ENCODE data around the gene HLCS. TPM values are rescaled to one million over a fixed set of nuclear protein-coding genes. Genes with fewer than 3 reads are reported as not detected.

HLCS gene
- total and polyA plus RNA-seq, 4 donors = 12.5 to 28.8 (median 15.7) TPM

DNA sequence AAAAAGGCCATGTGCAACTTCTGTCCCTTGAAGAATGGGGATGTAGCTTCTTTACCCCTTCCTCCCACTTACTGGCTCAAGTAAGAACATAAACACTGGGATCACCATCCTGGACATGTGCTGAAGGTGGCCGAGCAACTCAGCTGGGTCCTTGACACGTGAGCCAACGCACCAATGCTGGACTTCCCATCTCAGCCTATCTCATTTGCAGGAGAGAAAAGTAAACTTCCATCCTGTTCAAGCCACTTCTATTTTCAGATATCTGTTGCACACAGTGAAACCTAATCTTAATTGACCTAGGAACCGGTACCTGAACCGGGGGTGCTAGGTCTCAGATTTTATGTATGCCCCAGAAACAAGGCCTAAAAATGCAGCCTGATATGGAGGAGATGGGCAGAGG lies 75.3 kb downstream of the HLCS start:
- peaks cover 8% of the 10 kb centered on the region for H3K36me3 ChIP-seq (ENCODE audit: control insufficient read depth, insufficient read depth, low read length)
- H3K9me3 ChIP-seq (ENCODE audit: control insufficient read depth, insufficient read depth, low read length) = no peaks in the 10 kb centered on the region
- no peak for DNase-seq (ENCODE audit: low read depth in 4 of 6, low spot score in 6 of 6)
- H3K4me3 ChIP-seq (ENCODE audit: low read depth, low read length) = no peak overlapping the region
- H3K4me1 ChIP-seq (ENCODE audit: control insufficient read depth, insufficient read depth, low read length) = no peaks in the 10 kb centered on the region
- H3K27me3 ChIP-seq (ENCODE audit: control insufficient read depth, insufficient read depth, low read length) = no peaks in the 10 kb centered on the region
- WGBS (ENCODE audit: insufficient coverage) = 95% methylated on average over 3 of the region's 5 CpGs
- H3K27ac ChIP-seq (ENCODE audit: low read depth, low read length) = no peak overlapping the region

DNA sequence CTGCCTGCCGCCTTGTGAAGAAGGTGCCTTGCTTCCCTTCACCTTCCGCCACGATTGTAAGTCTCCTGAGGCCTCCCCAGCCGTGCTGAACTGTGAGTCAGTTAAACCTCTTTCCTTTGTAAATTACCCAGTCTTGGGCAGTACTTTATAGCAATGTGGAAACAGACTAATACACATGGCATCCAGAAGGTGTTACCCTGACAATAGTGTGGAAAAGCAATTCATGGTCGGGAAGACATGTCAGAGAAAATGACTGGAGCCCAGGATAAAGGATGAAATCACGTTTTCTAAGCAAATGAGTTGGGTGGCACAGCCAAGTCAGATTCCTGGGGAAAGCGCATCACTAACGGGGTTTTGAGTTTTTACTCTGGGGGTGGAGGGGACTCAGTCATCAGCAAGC lies 76.4 kb downstream of the HLCS start:
- no peaks in the 10 kb centered on the region for H3K4me1 ChIP-seq (ENCODE audit: control insufficient read depth, insufficient read depth, low read length)
- 93% methylated on average over 3 of the region's 8 CpGs for WGBS (ENCODE audit: insufficient coverage)
- no peak for DNase-seq (ENCODE audit: low read depth in 4 of 6, low spot score in 6 of 6)
- H3K4me3 ChIP-seq (ENCODE audit: low read depth, low read length) = no peak overlapping the region
- H3K27me3 ChIP-seq (ENCODE audit: control insufficient read depth, insufficient read depth, low read length) = no peaks in the 10 kb centered on the region
- H3K9me3 ChIP-seq (ENCODE audit: control insufficient read depth, insufficient read depth, low read length) = no peaks in the 10 kb centered on the region
- peaks cover 8% of the 10 kb centered on the region for H3K36me3 ChIP-seq (ENCODE audit: control insufficient read depth, insufficient read depth, low read length)
- H3K27ac ChIP-seq (ENCODE audit: low read depth, low read length) = no peak overlapping the region

DNA sequence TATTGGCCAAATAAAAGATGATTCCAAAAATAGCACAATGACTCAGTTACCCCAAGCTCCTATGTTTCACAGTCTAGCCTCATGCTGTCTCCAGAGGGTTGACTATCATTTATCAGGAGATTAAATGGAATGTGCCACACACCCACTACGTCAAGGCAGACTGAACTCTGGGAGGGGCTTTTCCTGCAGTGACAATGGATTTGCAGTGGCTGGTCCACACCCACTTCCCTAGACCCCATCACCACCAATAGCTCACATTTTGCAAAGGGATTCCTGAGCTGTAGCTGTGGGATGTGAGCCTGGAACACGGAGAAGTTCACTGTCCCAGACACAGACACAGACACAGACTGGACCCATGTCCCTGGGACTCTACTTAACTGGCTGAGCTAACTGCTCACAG lies 77.1 kb downstream of the HLCS start:
- no peaks in the 10 kb centered on the region for H3K9me3 ChIP-seq (ENCODE audit: control insufficient read depth, insufficient read depth, low read length)
- peaks cover 5% of the 10 kb centered on the region for H3K36me3 ChIP-seq (ENCODE audit: control insufficient read depth, insufficient read depth, low read length)
- DNase-seq (ENCODE audit: low read depth in 4 of 6, low spot score in 6 of 6) = no peak
- WGBS (ENCODE audit: insufficient coverage) = no CpG with 5 or more reads among the region's 2 CpGs
- no peak overlapping the region for H3K27ac ChIP-seq (ENCODE audit: low read depth, low read length)
- H3K4me3 ChIP-seq (ENCODE audit: low read depth, low read length) = no peak overlapping the region
- H3K4me1 ChIP-seq (ENCODE audit: control insufficient read depth, insufficient read depth, low read length) = no peaks in the 10 kb centered on the region
- no peaks in the 10 kb centered on the region for H3K27me3 ChIP-seq (ENCODE audit: control insufficient read depth, insufficient read depth, low read length)

GRCh38 chr21:36888466-36888865 lies 78.0 kb downstream of the HLCS start:
- H3K27ac ChIP-seq (ENCODE audit: low read depth, low read length) = no peak overlapping the region
- H3K9me3 ChIP-seq (ENCODE audit: control insufficient read depth, insufficient read depth, low read length) = no peaks in the 10 kb centered on the region
- DNase-seq (ENCODE audit: low read depth in 4 of 6, low spot score in 6 of 6) = no peak
- no peaks in the 10 kb centered on the region for H3K27me3 ChIP-seq (ENCODE audit: control insufficient read depth, insufficient read depth, low read length)
- WGBS (ENCODE audit: insufficient coverage) = 68% methylated on average over 5 of the region's 5 CpGs
- no peaks in the 10 kb centered on the region for H3K4me1 ChIP-seq (ENCODE audit: control insufficient read depth, insufficient read depth, low read length)
- H3K36me3 ChIP-seq (ENCODE audit: control insufficient read depth, insufficient read depth, low read length) = peaks cover 5% of the 10 kb centered on the region
- H3K4me3 ChIP-seq (ENCODE audit: low read depth, low read length) = no peak overlapping the region

GRCh38 chr21:36887963-36888362 lies 78.5 kb downstream of the HLCS start:
- Histone ChIP-seq H3K9me3 (ENCODE audit: control insufficient read depth, insufficient read depth, low read length) (no peaks in the 10 kb centered on the region), H3K36me3 (ENCODE audit: control insufficient read depth, insufficient read depth, low read length) (peaks cover 5% of the 10 kb centered on the region), H3K4me1 (ENCODE audit: control insufficient read depth, insufficient read depth, low read length) (no peaks in the 10 kb centered on the region), H3K27me3 (ENCODE audit: control insufficient read depth, insufficient read depth, low read length) (no peaks in the 10 kb centered on the region), H3K4me3 (ENCODE audit: low read depth, low read length) (no peak overlapping the region), H3K27ac (ENCODE audit: low read depth, low read length) (no peak overlapping the region)
- 16% methylated on average over 5 of the region's 5 CpGs for WGBS (ENCODE audit: insufficient coverage)
- peak in 2 of 6 donors; percentile 60 to 77 for DNase-seq (ENCODE audit: low read depth in 4 of 6, low spot score in 6 of 6)

DNA sequence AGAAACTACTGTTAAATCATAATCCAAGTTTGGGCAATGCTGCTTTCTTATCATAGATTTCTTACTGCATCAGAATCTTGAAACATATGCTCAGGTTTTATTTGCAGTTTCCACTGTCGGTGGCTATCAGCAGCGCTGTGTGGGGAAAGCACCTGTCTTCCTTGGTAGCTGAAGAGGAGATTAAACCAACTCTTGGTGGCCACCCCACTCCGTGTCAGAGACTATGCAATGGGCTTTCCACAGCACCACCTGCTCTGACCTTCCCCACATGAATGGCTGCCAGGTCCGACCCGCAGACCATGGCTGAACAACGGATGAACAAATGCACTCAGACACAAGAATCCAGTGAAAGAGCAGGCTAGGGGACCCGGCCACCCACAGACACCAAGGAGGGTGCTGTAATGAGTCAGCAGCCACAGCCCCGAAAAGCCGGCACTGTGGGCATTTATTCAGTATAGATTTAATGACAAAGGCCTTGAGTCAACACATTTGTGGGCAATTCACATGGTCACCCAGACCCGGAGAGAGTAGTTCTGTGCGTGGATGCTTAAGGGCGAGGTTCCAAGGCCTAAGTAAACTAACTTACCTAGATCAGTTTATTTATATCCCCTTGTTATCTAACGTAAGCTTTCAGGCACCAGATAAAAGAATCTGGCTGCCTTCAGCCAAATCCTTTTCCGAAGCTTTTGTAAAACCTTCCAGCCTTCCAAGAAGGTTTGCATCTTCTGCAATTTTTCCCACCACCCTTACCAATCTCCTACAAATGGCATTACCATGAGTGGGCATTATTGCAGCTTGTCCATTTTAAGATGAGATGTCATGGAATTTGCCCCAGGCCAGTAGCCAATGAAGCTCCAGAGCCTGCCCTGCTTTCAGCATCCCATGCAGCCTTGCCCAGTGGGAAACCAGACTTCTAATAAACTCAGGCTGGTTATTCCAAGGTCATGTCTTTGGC lies 82.7 kb downstream of the HLCS start:
- WGBS (ENCODE audit: insufficient coverage) = 98% methylated on average over 13 of the region's 14 CpGs
- no peaks in the 10 kb centered on the region for H3K9me3 ChIP-seq (ENCODE audit: control insufficient read depth, insufficient read depth, low read length)
- H3K4me1 ChIP-seq (ENCODE audit: control insufficient read depth, insufficient read depth, low read length) = no peaks in the 10 kb centered on the region
- H3K4me3 ChIP-seq (ENCODE audit: low read depth, low read length) = no peak overlapping the region
- no peaks in the 10 kb centered on the region for H3K27me3 ChIP-seq (ENCODE audit: control insufficient read depth, insufficient read depth, low read length)
- no peak for DNase-seq (ENCODE audit: low read depth in 4 of 6, low spot score in 6 of 6)
- no peak overlapping the region for H3K27ac ChIP-seq (ENCODE audit: low read depth, low read length)
- peaks cover 3% of the 10 kb centered on the region for H3K36me3 ChIP-seq (ENCODE audit: control insufficient read depth, insufficient read depth, low read length)

DNA sequence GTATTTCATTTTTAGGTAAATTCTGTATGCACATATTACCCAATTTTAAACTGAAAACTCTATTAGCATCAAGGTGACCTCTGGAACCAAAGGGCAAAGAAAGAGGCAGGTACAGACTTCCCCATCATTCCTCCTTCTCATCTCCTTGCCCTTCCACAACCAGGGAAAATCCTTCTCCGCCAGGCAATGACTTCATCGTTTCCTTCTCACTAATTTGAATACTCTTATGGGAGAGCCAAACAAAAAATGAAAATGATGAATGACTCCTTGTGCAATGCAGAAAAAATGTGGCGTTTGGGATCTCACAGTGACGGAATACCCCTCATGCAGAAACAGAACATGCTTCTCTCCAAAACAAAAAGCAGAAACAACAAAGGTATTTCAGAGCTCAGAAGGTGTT lies 83.7 kb downstream of the HLCS start:
- DNase-seq (ENCODE audit: low read depth in 4 of 6, low spot score in 6 of 6) = no peak
- Histone ChIP-seq H3K27me3 (ENCODE audit: control insufficient read depth, insufficient read depth, low read length) (no peaks in the 10 kb centered on the region), H3K9me3 (ENCODE audit: control insufficient read depth, insufficient read depth, low read length) (no peaks in the 10 kb centered on the region), H3K36me3 (ENCODE audit: control insufficient read depth, insufficient read depth, low read length) (peaks cover 3% of the 10 kb centered on the region), H3K4me1 (ENCODE audit: control insufficient read depth, insufficient read depth, low read length) (no peaks in the 10 kb centered on the region), H3K4me3 (ENCODE audit: low read depth, low read length) (no peak overlapping the region), H3K27ac (ENCODE audit: low read depth, low read length) (no peak overlapping the region)
- WGBS (ENCODE audit: insufficient coverage) = no CpG with 5 or more reads among the region's 4 CpGs

DNA sequence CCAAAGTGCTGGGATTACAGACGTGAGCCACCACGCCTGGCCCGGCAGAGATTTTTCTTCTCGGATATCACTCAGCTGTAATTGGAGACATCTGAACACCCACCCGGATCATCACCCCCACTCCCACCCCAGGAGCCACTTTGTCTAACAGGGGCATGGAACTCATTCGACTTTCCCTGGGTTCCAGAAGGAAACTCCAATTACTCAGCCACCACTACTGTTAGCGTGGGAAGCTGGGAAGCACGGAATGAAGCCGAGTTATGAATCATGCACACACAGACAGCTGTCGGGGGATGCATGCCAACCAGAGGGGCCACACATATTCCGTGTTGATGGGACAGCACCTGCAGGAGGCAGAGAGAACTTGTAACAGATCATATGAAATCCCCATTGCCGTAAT lies 85.2 kb downstream of the HLCS start:
- Histone ChIP-seq H3K4me3 (ENCODE audit: low read depth, low read length) (no peak overlapping the region), H3K4me1 (ENCODE audit: control insufficient read depth, insufficient read depth, low read length) (no peaks in the 10 kb centered on the region), H3K27ac (ENCODE audit: low read depth, low read length) (no peak overlapping the region), H3K36me3 (ENCODE audit: control insufficient read depth, insufficient read depth, low read length) (no peaks in the 10 kb centered on the region), H3K27me3 (ENCODE audit: control insufficient read depth, insufficient read depth, low read length) (no peaks in the 10 kb centered on the region), H3K9me3 (ENCODE audit: control insufficient read depth, insufficient read depth, low read length) (no peaks in the 10 kb centered on the region)
- no peak for DNase-seq (ENCODE audit: low read depth in 4 of 6, low spot score in 6 of 6)
- 96% methylated on average over 11 of the region's 12 CpGs for WGBS (ENCODE audit: insufficient coverage)

GRCh38 chr21:36879827-36880226 lies 86.6 kb downstream of the HLCS start:
- Histone ChIP-seq H3K4me1 (ENCODE audit: control insufficient read depth, insufficient read depth, low read length) (no peaks in the 10 kb centered on the region), H3K27ac (ENCODE audit: low read depth, low read length) (no peak overlapping the region), H3K36me3 (ENCODE audit: control insufficient read depth, insufficient read depth, low read length) (peaks cover 3% of the 10 kb centered on the region), H3K4me3 (ENCODE audit: low read depth, low read length) (no peak overlapping the region), H3K27me3 (ENCODE audit: control insufficient read depth, insufficient read depth, low read length) (no peaks in the 10 kb centered on the region), H3K9me3 (ENCODE audit: control insufficient read depth, insufficient read depth, low read length) (no peaks in the 10 kb centered on the region)
- 63% methylated on average over 1 of the region's 4 CpGs for WGBS (ENCODE audit: insufficient coverage)
- DNase-seq (ENCODE audit: low read depth in 4 of 6, low spot score in 6 of 6) = no peak

DNA sequence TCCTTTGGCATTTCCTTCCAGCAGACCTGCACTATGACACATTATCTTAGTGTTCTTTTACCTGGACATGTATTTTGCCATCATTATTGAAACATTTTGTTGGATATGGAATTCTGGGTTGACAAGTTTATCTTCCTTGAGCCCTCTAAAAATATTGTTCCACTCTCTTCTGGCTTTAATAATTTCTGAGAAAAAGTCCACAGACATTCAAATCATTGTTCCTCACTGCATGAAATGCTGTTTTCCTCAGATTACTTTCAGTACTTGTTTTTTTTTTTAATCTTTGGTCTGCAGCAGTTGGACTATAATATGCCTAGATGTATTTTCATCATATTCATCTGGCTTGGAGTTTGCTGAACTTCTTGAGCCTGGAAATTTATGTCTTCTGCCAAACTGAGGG lies 88.7 kb downstream of the HLCS start:
- Histone ChIP-seq H3K27ac (ENCODE audit: low read depth, low read length) (no peak overlapping the region), H3K4me1 (ENCODE audit: control insufficient read depth, insufficient read depth, low read length) (no peaks in the 10 kb centered on the region), H3K9me3 (ENCODE audit: control insufficient read depth, insufficient read depth, low read length) (no peaks in the 10 kb centered on the region), H3K36me3 (ENCODE audit: control insufficient read depth, insufficient read depth, low read length) (peaks cover 7% of the 10 kb centered on the region), H3K4me3 (ENCODE audit: low read depth, low read length) (no peak overlapping the region), H3K27me3 (ENCODE audit: control insufficient read depth, insufficient read depth, low read length) (no peaks in the 10 kb centered on the region)
- DNase-seq (ENCODE audit: low read depth in 4 of 6, low spot score in 6 of 6) = no peak

Data from spinal cord (tissue), 10 donors.